Heart left ventricle (tissue), 16 donors: ENCODE data around the gene FANCE. TPM values are rescaled to one million over a fixed set of nuclear protein-coding genes. Genes with fewer than 3 reads are reported as not detected.

Experiments
- ATAC-seq, 4 donors: fragments of 200-7000 bp; cut with Tn5 transposase; one replicate each; pipeline ENCODE4 v1.9.1; 2020 to 2022; ENCODE audit warnings: moderate library complexity in 4 of 4, mild to moderate bottlenecking in 3 of 4, moderate number of reproducible peaks in 1 of 4
- DNase-seq, 5 donors: peaks; one replicate each; pipeline ENCODE4 v3.0.0-alpha.2; 2020
- H3K27ac ChIP-seq, 12 donors: fragments of 200-600 bp; sonication (generic) in 4 of 12; one replicate each; pipeline versions ENCODE4 v1.5.0 to v1.8.0; 2016 to 2022; ENCODE audit warnings: mild to moderate bottlenecking in 2 of 12
- H3K27me3 ChIP-seq, 9 donors: fragments of 200-600 bp; sonication (generic) in 2 of 9; one replicate each; pipeline versions ENCODE4 v1.5.1 to v1.8.0; 2016 to 2022; ENCODE audit warnings: mild to moderate bottlenecking in 3 of 9
- H3K36me3 ChIP-seq, 9 donors: fragments of 200-600 bp; sonication (generic) in 2 of 9; one replicate each; pipeline versions ENCODE4 v1.5.0 to v1.8.0; 2018 to 2022; ENCODE audit warnings: mild to moderate bottlenecking in 2 of 9
- H3K4me1 ChIP-seq, 12 donors: fragments of 200-600 bp; sonication (generic) in 4 of 12; one replicate each; pipeline versions ENCODE4 v1.5.0 to v1.8.0; 2016 to 2022; ENCODE audit warnings: mild to moderate bottlenecking in 3 of 12
- H3K4me3 ChIP-seq, 12 donors: fragments of 200-600 bp; sonication (generic) in 4 of 12; one replicate each; pipeline versions ENCODE4 v1.5.0 to v1.8.0; 2017 to 2022; ENCODE audit warnings: mild to moderate bottlenecking in 9 of 12, moderate library complexity in 4 of 12
- H3K9me3 ChIP-seq, 12 donors: fragments of 200-600 bp; sonication (generic) in 4 of 12; one replicate each; pipeline versions ENCODE4 v1.5.0 to v1.8.0; 2016 to 2022; ENCODE audit warnings: mild to moderate bottlenecking in 1 of 12
- CTCF ChIP-seq, 12 donors: fragments of 200-600 bp; sonication (generic) in 4 of 12; IDR thresholded peaks; one replicate each; pipeline versions ENCODE4 v1.5.0 to v1.8.0; 2018 to 2022; ENCODE audit warnings: antibody characterized with exemption in 12 of 12, mild to moderate bottlenecking in 5 of 12
- POLR2A ChIP-seq, 2 donors: fragments of 450-650 bp; IDR thresholded peaks; one replicate each; pipeline ENCODE4 v1.6.1; 2017; ENCODE audit warnings: antibody characterized with exemption in 2 of 2, mild to moderate bottlenecking in 2 of 2, moderate library complexity in 2 of 2
- WGBS, 4 donors: extraction: QIAGEN DNeasy Blood & Tissue Kit in 2 of 4; methylation state at CpG; one replicate each; pipeline versions ENCODE4 v1.1.5 to v1.1.7; 2013 to 2018; 5-methylcytosine and 5-hydroxymethylcytosine counted together
- intact Hi-C, 10 donors: fragments of 100-400 bp; cut with DNase I; formaldehyde crosslinking; loops; one replicate each; pipeline versions ENCODE4 v1.11.1 to v1.14.2; 2022
- polyA plus RNA-seq, 2 donors: library from polyadenylated mRNA; stranded (reverse); fragments of 200-250 nt; gene quantifications; one replicate each; pipeline ENCODE4 v1.2.3, GENCODE V29; 2013
- total RNA-seq, 9 donors: library from RNA; depleted of rRNA in 2 of 9; stranded (reverse); fragments of >200 nt in 2 of 9; fragmentation: NEBNext Ultra II Directional in 3 of 9; extraction: Animal tissue kit (Norgen Biotek cat#: 25700) in 3 of 9; gene quantifications; one replicate each; pipeline versions ENCODE4 v1.1.0 to v1.2.4, GENCODE V29; 2016 to 2023
- donor health status: ischemic (EF 13 %, LVEDD 7.1; RV severe dilation, severe dysfunction).
- donor health status: healthy with polysubstance abuse.
- donor health status: DM: no; HTN: yes; CAD: no.
- donor health status: DM: no; HTN: no; CAD: no.
- donor health status: ischemic (EF 25% LVEDD 6.9; RV normal size, moderate dysfunction).
- donor health status: ischemic (EF 25% LVEDD 5.7; RV mildly dilated, moderate dysfunction).
- donor health status: healthy.
- donor health status: DM: yes; HTN: yes; CAD: no.
- donor health status: ischemic (EF 35%, LVEDD 5.7; RV mildly dilated, moderate dysfunction).
- donor health status: nonischemic (EF 11% LVEDD 7.7; RV severe dilation, severe dysfunction).
- donor health status: DM: yes; HTN: yes; CAD: no.
- donor health status: PGD.
- donor health status: ischemic (EF 29% LVEDD 5.4; RV normal size, mild dysfunction).
- donor health status: nonischemic (EF 23%, LVEDD 6.1; RV moderate dilation, normal function).

Gene FANCE
- total and polyA plus RNA-seq, 11 donors: 1.3 to 4.6 (median 3.6) TPM

- H3K27me3 ChIP-seq: peaks cover 0 to 60% (median 0%) of the 10 kb centered on the region in 9 donors
- no peaks in the 10 kb centered on the region for H3K36me3 ChIP-seq
- DNase-seq: peak; percentile 65 to 80 (median 70)
- peak in 3 of 4 donors; percentile 13 to 62 (median 57) for ATAC-seq
- H3K4me1 ChIP-seq: peaks cover 0 to 69% (median 38%) of the 10 kb centered on the region in 12 donors
- peak within 1 kb of the TSS; percentile 66 to 97 (median 84) for H3K4me3 ChIP-seq
- intact Hi-C loops: loop anchor here in 1 of 10 donors (2.0 kb wide), 1 partner anchor 28 kb away; the partner anchor contains the start of gene RPL10A
- H3K9me3 ChIP-seq: no peaks in the 10 kb centered on the region
- WGBS, 4 donors: 0 to 1% (median 1%) methylated on average over 16 to 93 of the region's 98 CpGs
- TF ChIP-seq POLR2A (IDR thresholded peaks at IDR 0.05) (peak in 1 of 2 donors; percentile 43), CTCF (IDR thresholded peaks at IDR 0.05) (peak in 3 of 12 donors; percentile 15 to 21 (median 15))
- H3K27ac ChIP-seq: peak within 1 kb of the TSS; percentile 88 to 100 (median 93)
These were observed 44.9 kb downstream of the FANCE start, which contains the start of gene TEAD3 for GRCh38 chr6:35496841-35497570. TEAD3 (minus strand) TSS chr6:35497079.

- peak overlapping the region; percentile 66 to 97 (median 84) for H3K4me3 ChIP-seq
- H3K36me3 ChIP-seq: no peaks in the 10 kb centered on the region
- intact Hi-C loops: loop anchor here in 1 of 10 donors (2.0 kb wide), 1 partner anchor 29 kb away; the partner anchor contains the start of gene RPL10A
- peaks cover 0 to 61% (median 31%) of the 10 kb centered on the region in 12 donors for H3K4me1 ChIP-seq
- H3K9me3 ChIP-seq: no peaks in the 10 kb centered on the region
- 2 to 8% (median 5%) methylated on average over 46 to 77 of the region's 77 CpGs for WGBS, 4 donors
- H3K27me3 ChIP-seq: peaks cover 0 to 61% (median 0%) of the 10 kb centered on the region in 9 donors
- TF ChIP-seq POLR2A (IDR thresholded peaks at IDR 0.05): peak in 1 of 2 donors; percentile 26
- TF ChIP-seq CTCF (IDR thresholded peaks at IDR 0.05): no peak
- ATAC-seq: peak; percentile 22 to 67 (median 54)
- DNase-seq: peak; percentile 81 to 90 (median 87)
- H3K27ac ChIP-seq: peak overlapping the region; percentile 86 to 100 (median 93)
These were observed 45.7 kb downstream of the FANCE start for GRCh38 chr6:35497571-35498421.

- Histone ChIP-seq H3K27me3 (peaks cover 0 to 60% (median 0%) of the 10 kb centered on the region in 9 donors), H3K4me3 (peak overlapping the region; percentile 66 to 97 (median 84)), H3K36me3 (no peaks in the 10 kb centered on the region), H3K27ac (peak overlapping the region; percentile 86 to 100 (median 93)), H3K9me3 (no peaks in the 10 kb centered on the region), H3K4me1 (peaks cover 0 to 53% (median 28%) of the 10 kb centered on the region in 12 donors)
- ATAC-seq: peak in 1 of 4 donors; percentile 1
- no peak for DNase-seq
- 43 to 50% (median 47%) methylated on average over 11 to 14 of the region's 14 CpGs for WGBS, 4 donors
- TF ChIP-seq CTCF (IDR thresholded peaks at IDR 0.05) (no peak), POLR2A (IDR thresholded peaks at IDR 0.05) (no peak)
- intact Hi-C loops: no loop called here
These were observed 46.4 kb downstream of the FANCE start for GRCh38 chr6:35498422-35499067.
